ENCODE measurements around the gene CACNA1I. TPM values are rescaled to one million over a fixed set of nuclear protein-coding genes. Genes with fewer than 3 reads are reported as not detected.

Gene CACNA1I
- total RNA-seq, 2 donors from 2014 or later: 0.08 TPM; not detected in 1

GRCh38 chr22:39598017-39598965 is 27.7 kb downstream of the CACNA1I start:
- no peak for DNase-seq (ENCODE audit: low spot score)
- Histone ChIP-seq H3K9me3 (peaks cover 0 to 12% of the 10 kb centered on the region in 2 donors), H3K27ac (no peak overlapping the region), H3K4me1 (no peaks in the 10 kb centered on the region), H3K4me3 (no peak overlapping the region), H3K27me3 (no peaks in the 10 kb centered on the region), H3K36me3 (no peaks in the 10 kb centered on the region)
- TF ChIP-seq CTCF (IDR thresholded peaks at IDR 0.05): no peak

DNA sequence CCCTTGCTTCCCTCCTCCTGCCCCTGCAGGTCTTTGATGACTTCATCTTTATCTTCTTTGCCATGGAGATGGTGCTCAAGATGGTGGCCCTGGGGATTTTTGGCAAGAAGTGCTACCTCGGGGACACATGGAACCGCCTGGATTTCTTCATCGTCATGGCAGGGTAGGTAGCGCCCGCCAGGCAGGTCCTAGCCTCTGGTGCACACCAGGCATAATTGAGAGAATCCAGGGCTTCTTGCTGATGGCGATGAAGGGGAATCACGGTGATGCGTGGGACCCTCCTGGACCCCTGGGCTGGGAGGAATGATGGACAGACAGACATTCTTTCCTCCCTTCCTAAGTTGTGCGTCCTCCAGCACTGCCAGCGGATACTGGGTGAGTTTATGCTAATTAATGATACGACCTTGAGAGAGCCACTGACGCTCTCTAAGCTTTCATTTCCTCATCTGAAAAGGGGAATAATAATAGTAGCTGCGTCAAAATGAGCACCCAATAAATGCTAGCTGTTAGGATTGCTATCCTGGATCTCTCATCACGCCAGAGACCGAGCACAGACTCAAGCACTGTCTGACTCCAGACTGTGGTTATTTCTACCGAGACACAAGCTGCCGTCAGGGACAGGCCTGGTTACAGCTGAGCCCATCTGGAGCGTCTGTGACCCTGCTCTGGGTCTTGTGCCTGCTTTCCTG is 30.1 kb downstream of the CACNA1I start:
- no peaks in the 10 kb centered on the region for H3K36me3 ChIP-seq
- H3K27me3 ChIP-seq: no peaks in the 10 kb centered on the region
- TF ChIP-seq CTCF (IDR thresholded peaks at IDR 0.05): no peak
- peaks cover 0 to 21% of the 10 kb centered on the region in 2 donors for H3K9me3 ChIP-seq
- H3K4me1 ChIP-seq: no peaks in the 10 kb centered on the region
- H3K27ac ChIP-seq: no peak overlapping the region
- no peak for DNase-seq (ENCODE audit: low spot score)
- H3K4me3 ChIP-seq: no peak overlapping the region

GRCh38 chr22:39601180-39601535 is 30.6 kb downstream of the CACNA1I start:
- Histone ChIP-seq H3K27ac (no peak overlapping the region), H3K36me3 (no peaks in the 10 kb centered on the region), H3K4me3 (no peak overlapping the region), H3K27me3 (no peaks in the 10 kb centered on the region), H3K9me3 (peaks cover 0 to 21% of the 10 kb centered on the region in 2 donors), H3K4me1 (no peaks in the 10 kb centered on the region)
- no peak for DNase-seq (ENCODE audit: low spot score)
- no peak for TF ChIP-seq CTCF (IDR thresholded peaks at IDR 0.05)

- no peaks in the 10 kb centered on the region for H3K4me1 ChIP-seq
- no peak for DNase-seq (ENCODE audit: low spot score)
- TF ChIP-seq CTCF (IDR thresholded peaks at IDR 0.05): no peak
- no peaks in the 10 kb centered on the region for H3K27me3 ChIP-seq
- no peak overlapping the region for H3K27ac ChIP-seq
- no peaks in the 10 kb centered on the region for H3K36me3 ChIP-seq
- H3K4me3 ChIP-seq: no peak overlapping the region
- H3K9me3 ChIP-seq: peaks cover 0 to 21% of the 10 kb centered on the region in 2 donors
Measured at GRCh38 chr22:39603345-39603744, 32.8 kb downstream of the CACNA1I start.

GRCh38 chr22:39610246-39610645 is 39.7 kb downstream of the CACNA1I start:
- no peak for TF ChIP-seq CTCF (IDR thresholded peaks at IDR 0.05)
- Histone ChIP-seq H3K4me1 (no peaks in the 10 kb centered on the region), H3K4me3 (no peak overlapping the region), H3K27ac (no peak overlapping the region), H3K9me3 (peaks cover 0 to 5% of the 10 kb centered on the region in 2 donors), H3K36me3 (no peaks in the 10 kb centered on the region), H3K27me3 (no peaks in the 10 kb centered on the region)
- no peak for DNase-seq (ENCODE audit: low spot score)

Measured in right atrium auricular region (tissue), 2 donors.